Measurements from ENCODE around the gene MYO18B.

GRCh38 chr22:25928038-25928437 lies 186.1 kb downstream of the MYO18B start:
- no peak for TF ChIP-seq RAD21 (IDR thresholded peaks at IDR 0.05; ENCODE audit: low read length)
- TF ChIP-seq CTCF (conservative IDR thresholded peaks at IDR 0.05; ENCODE audit: low read depth, low read length): no peak
- TF ChIP-seq, protein P1, sequence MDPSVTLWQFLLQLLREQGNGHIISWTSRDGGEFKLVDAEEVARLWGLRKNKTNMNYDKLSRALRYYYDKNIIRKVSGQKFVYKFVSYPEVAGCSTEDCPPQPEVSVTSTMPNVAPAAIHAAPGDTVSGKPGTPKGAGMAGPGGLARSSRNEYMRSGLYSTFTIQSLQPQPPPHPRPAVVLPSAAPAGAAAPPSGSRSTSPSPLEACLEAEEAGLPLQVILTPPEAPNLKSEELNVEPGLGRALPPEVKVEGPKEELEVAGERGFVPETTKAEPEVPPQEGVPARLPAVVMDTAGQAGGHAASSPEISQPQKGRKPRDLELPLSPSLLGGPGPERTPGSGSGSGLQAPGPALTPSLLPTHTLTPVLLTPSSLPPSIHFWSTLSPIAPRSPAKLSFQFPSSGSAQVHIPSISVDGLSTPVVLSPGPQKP (IDR thresholded peaks at IDR 0.05; ENCODE audit: borderline replicate concordance, low read depth, low read length): no peak
- no peak for TF ChIP-seq MAZ (IDR thresholded peaks at IDR 0.05; ENCODE audit: borderline replicate concordance, low read depth, low read length)
- no peak for TF ChIP-seq POLR2A (IDR thresholded peaks at IDR 0.05; ENCODE audit: low read depth, low read length)
- TF ChIP-seq RFX5 (IDR thresholded peaks at IDR 0.05; ENCODE audit: low read depth, low read length): no peak
- no peak for TF ChIP-seq MXI1 (IDR thresholded peaks at IDR 0.05; ENCODE audit: borderline replicate concordance, low read depth, low read length)
- no peak for TF ChIP-seq BHLHE40 (IDR thresholded peaks at IDR 0.05; ENCODE audit: low read depth, low read length)
- no peak for TF ChIP-seq CEBPB (IDR thresholded peaks at IDR 0.05; ENCODE audit: low read depth, low read length)
- no peak for TF ChIP-seq CHD1 (IDR thresholded peaks at IDR 0.05; ENCODE audit: low read depth, low read length)
